HG02970 (cell line): ENCODE measurements around the gene UNC5A.

ENCODE experiments used
- ATAC-seq: cut with Tn5 transposase; IDR thresholded peaks from one replicate; pipeline ENCODE4 v1.9.1; 2021; ENCODE audit warnings: mild to moderate bottlenecking, moderate library complexity, moderate number of reproducible peaks; ENCODE audit not compliant: unreplicated experiment, low FRiP score

The UNC5A gene

DNA sequence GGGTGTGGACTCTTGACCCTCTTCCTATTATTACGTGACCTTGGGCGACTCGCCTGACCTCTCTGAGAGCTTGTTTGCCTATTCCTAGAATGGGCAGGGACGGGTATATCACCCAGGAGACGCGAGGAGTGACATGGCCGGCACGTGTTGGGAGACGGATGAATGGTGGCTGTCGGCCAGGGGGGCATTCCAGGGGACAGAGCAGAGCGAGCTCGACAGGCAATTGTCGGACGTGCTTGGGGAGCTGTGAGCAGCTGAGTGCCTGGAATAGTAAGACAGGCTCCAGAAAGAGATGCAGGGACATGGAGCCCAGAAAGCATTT, 29.3 kb upstream of the UNC5A start:
- ATAC-seq, result no peak

GRCh38 chr5:176781638-176782570, 28.5 kb upstream of the UNC5A start:
- ATAC-seq, result no peak

DNA sequence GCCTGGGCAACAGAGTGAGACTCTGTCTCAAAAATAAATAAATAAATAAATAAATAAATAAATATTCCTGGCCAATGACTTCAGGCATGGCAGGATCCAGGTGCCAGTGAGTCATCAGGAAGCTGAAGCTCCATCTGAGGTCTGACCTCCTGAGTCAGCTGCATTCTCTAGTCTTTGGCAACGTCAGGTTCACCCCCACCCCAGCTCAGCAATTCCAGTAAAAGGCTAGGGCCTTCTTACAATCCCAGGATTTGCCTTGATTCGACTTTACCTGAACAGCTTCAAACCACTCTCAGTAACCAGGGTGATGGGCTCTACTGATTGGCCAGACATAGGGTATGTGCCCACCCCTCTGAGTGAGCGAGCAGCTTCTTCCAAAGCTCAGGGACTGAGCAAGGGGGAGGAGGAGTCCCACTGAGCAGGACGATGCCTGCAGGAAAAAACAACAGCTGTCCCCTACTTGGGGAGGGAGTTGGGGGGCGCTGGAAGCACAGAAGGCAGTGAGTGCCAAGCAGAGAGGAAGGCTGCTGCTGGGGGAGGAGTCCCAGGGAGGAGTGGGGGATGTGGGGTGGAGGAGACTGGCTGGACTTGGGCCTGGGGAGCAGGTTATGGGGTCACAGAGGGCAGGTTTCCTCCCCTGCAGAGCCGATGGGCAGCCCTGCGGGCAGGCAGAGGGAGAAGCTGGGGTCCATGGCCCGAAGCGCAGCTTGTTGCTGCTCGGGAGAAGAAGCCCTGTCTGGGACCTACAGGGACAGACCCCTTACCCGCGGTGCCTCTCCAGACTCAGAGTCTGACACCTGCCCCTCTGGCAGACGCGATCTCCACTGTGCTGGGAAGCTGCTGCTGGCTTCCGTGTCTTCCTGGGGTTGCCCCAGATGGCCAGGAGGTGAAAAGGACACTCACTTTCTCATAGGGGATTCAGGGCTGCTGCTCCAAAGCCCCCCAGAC, 25.9 kb upstream of the UNC5A start:
- ATAC-seq, result no peak

DNA sequence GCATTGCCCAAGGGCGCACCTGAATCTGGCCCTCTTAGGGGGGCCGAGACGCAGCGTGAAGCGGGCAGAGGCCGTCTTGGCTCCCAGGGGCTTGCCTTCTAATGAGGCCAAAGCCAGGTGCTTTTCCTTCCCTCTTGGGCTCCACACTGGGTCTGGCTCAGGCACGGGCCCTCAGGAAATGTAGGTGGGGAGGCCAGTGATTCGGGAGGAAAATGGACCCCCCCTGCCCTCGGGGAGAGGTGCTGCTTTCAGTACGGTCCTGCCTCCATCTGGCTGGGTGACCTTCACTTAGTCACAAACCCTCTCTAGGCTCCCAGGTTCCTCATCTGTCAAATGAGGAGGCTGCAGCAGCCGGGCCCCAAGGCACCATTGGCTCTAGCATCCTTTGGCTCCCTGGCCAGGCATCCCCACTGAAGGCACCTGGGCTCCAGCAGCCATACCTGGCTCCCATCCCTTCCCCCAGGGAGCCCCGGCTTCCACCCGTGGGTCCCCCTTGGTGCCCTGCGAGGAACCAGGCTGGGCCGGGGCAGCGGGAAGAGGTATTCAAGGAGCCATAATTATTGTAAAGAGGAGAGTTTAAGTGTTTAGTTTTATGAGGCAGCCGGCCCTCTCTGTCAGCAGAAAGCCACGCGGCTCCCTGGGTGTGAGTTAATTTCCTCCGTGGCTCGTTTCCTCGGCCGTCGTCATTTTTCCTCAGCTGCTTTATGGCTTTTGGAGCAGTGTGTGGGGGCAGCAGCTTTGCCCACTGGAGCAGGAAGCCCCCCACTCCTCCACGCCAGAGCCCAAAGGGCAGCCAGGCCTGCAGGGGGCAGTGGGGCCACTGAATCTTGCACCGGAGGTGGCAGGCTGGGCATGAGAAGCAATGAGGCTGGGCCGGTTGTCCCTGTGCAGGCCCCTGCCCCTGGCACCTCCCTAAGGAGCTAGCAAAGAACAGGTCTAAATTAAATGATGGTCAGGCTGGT, 24.9 kb upstream of the UNC5A start:
- no peak for ATAC-seq

- no peak for ATAC-seq
These were observed 22.7 kb upstream of the UNC5A start for GRCh38 chr5:176787676-176788075.

GRCh38 chr5:176788091-176788490, 22.3 kb upstream of the UNC5A start:
- no peak for ATAC-seq

DNA sequence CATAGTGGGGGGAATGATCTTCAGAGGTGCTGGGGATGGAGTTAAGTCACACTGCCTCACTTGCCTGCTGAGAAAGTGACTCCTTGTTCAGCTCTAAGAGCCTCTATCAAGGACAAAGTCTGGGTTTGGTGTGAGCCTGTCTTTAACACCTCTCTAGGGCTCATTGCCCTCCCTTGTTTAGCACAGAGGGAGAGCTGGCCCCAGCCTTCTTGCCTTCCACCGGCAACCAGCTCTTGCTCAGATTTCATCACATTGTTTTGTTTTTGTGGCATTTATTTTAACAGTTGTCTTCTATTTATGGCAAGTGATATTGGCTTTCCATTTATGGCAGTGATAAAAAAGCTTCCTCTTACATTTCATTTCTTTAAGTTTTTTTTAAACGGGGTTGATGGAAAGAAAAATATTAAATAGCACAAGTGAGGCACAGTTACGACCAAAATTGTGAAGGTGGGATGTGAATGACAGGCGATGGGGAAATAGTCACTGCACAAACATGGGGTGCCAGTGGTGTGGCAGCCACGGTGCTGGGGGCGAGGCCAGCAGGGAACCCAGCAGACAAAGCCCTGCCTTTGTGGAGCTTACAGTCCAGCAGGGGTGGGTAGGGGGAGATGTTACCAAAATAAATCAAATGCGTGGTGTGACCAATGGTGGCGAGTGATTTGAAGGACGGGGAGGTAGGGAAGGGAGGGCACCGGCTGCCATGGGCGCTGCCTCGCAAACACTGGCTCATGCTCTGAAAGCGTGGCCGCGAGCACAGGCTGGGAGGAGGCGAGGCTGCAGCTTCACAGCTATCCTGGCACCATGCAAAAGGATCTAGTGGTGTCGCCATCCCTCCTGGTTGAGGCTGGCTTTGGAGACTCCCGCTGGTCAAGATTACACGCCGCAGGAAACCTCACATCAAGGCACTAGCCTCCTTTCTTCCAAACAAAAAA, 21.2 kb upstream of the UNC5A start:
- no peak for ATAC-seq

DNA sequence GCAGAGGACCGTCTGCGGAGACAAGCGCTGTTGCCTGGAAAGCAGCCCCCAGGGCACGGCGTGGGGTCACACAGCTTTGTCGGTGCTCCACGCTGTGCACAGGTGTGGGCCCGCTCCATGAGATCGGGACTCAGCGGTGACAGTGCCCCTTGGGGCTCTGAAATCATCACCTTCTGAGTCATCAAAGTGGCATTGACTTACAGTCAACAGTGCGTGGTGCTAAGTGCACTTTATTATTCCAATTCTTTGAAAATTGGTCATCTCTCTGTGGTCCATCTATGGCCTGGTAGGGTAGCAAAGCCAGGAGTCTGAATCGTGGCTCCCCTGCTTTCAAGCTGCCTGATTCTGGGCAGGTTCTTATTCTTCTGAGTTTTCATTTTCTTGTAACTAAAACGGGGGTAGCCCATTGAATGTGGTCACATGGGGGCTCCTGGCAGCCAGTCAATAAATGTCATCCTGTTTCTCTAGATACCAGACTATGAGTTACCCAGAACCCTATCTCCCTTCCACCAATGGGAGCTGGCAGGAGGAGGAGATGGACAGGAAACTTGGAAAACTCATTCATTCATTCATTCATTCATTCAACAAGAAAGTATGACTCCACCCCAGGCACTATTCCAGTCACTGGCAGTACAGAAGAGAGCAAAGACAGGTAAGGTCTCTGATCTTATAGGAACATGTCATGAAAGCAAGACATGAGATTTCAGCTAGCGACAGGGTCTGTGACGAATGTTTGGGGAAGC, 20.3 kb upstream of the UNC5A start:
- no peak for ATAC-seq

- no peak for ATAC-seq
These were observed 19.4 kb upstream of the UNC5A start for GRCh38 chr5:176790941-176791340.

DNA sequence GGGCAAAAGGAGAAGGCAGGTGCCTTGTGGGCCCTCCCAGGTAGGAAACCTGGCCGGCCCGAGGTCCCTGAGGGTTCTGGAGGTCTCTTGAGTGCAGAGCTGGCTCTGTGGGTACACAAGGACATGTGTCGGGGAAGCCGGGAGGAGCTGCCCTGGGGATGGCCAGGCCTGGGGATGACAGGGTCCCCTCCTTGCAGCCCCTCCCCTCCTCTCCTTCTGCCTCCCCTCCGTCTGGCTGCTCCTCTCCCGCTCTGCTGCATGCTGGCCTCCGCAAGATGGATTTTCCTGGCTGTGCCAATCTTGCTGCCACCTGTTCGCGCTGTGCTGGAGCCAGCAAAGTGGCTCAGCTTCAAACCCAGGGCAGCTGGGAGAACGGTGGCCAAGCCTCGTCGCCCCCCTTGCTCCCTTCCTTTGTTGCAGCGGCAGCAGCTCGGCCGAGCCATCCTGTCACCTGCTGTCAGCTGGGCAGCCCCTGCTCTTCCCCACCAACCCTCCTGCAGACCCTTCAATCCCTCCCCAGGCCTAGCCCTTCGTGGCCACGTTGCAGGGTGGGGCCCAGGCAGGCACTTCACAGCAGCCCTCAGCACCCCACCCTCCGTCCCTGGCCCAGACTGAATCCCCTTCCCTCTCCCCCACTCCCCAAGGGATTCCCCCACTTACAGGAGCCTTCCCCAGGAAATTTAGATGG, 17.6 kb upstream of the UNC5A start:
- ATAC-seq, result no peak

- ATAC-seq, result no peak
These were observed 17.0 kb upstream of the UNC5A start for GRCh38 chr5:176793343-176793699.

DNA sequence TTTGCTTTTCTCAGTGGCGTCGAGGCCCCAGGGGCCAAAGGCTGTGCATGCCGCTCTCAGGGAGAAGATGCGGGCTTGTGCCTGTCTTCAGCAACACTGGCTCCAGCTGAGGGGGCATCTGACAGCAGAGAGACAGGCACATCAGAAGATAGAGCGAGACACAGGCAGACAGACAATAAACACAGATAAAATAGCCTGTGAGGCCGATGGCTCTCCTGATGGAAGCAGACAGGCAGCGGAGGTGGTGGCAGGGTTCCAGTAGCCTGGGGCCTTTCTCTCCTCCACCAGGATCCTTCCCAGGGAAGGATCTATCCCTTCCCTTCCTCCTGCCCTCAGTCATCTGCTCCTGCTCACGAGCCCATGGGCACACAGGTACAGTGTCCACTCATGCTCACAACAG, 16.6 kb upstream of the UNC5A start:
- ATAC-seq, result no peak

DNA sequence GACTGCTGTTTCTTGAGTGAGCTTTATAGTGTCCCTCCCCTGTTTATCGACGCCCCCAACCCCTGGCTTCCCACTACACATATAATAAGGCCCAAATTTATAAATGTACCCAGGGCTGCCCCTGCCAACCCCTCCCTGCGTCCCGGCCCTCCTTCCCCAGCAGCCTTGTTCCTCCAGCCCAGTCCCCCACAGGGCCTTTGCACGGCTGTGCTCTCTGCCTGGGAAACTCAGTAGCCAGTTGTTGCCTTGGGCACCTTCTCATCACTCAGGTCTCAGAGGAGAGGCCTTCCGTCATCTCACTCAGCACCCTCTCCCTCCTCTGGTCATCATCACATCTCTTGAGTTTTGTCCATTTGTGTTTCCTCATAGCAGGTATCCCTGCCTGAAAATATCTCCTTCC, 15.8 kb upstream of the UNC5A start:
- ATAC-seq, result no peak

GRCh38 chr5:176796411-176796810, 13.9 kb upstream of the UNC5A start:
- ATAC-seq, result no peak

DNA sequence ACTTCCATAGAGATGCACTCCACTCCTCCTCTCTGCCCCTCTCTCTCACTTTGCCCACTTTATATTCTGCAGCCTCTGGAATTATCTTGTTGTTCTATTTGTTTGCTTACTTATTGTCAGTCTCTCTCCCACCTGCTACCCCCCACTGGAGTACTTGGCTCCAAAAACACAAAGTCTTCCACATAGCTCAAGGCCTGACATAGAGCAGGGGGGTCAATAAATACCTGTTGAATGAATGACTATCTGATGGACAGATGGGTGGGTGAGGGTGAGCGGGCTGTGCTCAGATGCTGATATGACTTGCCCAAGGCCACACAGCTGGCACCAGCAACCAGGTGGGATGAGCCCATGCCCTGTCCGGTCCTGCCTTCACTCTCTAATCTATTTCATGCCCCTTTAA, 13.4 kb upstream of the UNC5A start:
- no peak for ATAC-seq

DNA sequence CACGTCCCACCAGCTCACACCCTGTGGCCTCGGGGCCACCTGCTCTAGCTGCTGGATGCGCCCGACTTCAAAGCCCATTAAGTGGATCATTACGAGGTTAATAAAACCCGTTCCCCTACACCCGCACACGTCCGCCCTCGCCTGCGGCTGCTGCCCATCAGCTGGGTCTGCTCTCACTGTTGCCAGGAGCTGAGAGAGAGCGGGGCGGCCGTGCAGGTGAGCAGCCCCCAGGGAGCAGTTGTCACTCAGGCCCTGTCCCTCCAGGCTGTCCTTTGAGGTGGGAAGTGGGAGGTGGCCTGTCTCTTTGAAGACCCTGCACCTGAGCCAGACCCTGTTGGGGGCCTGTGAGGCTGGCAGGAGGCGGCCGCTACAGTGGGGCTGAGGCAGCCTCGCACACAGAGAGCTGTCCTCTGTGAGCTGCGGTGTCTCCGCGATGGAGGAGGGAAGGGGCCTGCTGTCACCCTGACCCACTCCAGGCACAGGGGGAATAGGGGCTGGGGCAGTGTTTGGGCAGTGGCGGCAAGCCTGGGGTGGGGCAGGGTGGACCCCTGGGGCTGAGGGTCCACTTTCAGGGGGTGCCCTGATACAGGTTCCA, 12.8 kb upstream of the UNC5A start:
- no peak for ATAC-seq

- ATAC-seq, result no peak
These were observed 12.1 kb upstream of the UNC5A start for GRCh38 chr5:176798086-176798876.
